ENCODE results near the gene FAM174C. TPM values are rescaled to one million over a fixed set of nuclear protein-coding genes. Genes with fewer than 3 reads are reported as not detected.

Gene FAM174C
- total RNA-seq, 1 experiment from 2014 or later: 59.4 TPM

DNA sequence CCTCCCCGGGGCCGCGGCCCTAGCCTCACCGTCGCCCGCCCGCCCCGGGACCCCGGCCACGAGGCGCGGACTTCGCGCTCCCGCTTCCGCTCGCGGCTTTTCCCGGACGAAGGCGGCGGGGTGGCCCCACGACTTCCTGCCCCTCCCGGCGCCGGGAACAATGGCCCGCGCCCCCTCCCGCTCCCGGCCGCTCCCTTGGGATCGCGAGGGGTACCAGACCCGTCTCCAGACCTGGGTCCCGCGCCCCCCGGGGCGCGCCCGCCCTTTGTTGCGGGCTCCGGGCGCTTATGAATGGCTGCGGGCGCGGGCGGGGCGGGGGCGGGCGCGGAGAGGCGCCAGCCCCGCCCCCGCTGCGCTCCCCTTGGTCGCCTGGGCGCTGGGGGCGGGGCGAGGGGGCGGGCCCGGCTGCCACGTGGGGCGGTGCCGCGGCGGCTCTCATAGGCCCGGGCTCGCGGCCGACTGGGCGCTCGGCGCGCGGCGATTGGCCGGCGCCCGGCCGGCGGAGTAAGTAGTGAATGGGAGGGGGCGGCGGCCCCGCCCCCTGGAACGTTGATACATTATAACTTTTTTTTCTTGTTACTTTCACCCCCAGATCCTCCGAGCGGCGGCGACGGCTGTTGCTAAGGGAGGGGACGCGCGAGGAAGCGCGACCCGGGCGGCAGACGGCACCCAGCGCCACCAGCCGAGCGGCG is 25.9 kb upstream of the FAM174C start (continued):
- TF ChIP-seq HMGA2 (CRISPR knock-in tag; IDR thresholded peaks at IDR 0.05): no peak
- TF ChIP-seq, protein P1, sequence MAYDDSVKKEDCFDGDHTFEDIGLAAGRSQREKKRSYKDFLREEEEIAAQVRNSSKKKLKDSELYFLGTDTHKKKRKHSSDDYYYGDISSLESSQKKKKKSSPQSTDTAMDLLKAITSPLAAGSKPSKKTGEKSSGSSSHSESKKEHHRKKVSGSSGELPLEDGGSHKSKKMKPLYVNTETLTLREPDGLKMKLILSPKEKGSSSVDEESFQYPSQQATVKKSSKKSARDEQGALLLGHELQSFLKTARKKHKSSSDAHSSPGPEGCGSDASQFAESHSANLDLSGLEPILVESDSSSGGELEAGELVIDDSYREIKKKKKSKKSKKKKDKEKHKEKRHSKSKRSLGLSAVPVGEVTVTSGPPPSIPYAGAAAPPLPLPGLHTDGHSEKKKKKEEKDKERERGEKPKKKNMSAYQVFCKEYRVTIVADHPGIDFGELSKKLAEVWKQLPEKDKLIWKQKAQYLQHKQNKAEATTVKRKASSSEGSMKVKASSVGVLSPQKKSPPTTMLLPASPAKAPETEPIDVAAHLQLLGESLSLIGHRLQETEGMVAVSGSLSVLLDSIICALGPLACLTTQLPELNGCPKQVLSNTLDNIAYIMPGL (CRISPR knock-in tag; IDR thresholded peaks at IDR 0.05): no peak
- TF ChIP-seq, protein P2, sequence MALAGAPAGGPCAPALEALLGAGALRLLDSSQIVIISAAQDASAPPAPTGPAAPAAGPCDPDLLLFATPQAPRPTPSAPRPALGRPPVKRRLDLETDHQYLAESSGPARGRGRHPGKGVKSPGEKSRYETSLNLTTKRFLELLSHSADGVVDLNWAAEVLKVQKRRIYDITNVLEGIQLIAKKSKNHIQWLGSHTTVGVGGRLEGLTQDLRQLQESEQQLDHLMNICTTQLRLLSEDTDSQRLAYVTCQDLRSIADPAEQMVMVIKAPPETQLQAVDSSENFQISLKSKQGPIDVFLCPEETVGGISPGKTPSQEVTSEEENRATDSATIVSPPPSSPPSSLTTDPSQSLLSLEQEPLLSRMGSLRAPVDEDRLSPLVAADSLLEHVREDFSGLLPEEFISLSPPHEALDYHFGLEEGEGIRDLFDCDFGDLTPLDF (CRISPR knock-in tag; IDR thresholded peaks at IDR 0.05): no peak
- TF ChIP-seq TEAD1 (CRISPR knock-in tag; IDR thresholded peaks at IDR 0.05): no peak
- TF ChIP-seq, protein P3, sequence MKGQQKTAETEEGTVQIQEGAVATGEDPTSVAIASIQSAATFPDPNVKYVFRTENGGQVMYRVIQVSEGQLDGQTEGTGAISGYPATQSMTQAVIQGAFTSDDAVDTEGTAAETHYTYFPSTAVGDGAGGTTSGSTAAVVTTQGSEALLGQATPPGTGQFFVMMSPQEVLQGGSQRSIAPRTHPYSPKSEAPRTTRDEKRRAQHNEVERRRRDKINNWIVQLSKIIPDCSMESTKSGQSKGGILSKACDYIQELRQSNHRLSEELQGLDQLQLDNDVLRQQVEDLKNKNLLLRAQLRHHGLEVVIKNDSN (CRISPR knock-in tag; IDR thresholded peaks at IDR 0.05): peak; percentile 44; the same call in 1 of the 2 replicates
- TF ChIP-seq, protein P4, sequence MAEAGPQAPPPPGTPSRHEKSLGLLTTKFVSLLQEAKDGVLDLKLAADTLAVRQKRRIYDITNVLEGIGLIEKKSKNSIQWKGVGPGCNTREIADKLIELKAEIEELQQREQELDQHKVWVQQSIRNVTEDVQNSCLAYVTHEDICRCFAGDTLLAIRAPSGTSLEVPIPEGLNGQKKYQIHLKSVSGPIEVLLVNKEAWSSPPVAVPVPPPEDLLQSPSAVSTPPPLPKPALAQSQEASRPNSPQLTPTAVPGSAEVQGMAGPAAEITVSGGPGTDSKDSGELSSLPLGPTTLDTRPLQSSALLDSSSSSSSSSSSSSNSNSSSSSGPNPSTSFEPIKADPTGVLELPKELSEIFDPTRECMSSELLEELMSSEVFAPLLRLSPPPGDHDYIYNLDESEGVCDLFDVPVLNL (CRISPR knock-in tag; IDR thresholded peaks at IDR 0.05; ENCODE audit: borderline replicate concordance, low read depth): no peak
- TF ChIP-seq, protein P5, sequence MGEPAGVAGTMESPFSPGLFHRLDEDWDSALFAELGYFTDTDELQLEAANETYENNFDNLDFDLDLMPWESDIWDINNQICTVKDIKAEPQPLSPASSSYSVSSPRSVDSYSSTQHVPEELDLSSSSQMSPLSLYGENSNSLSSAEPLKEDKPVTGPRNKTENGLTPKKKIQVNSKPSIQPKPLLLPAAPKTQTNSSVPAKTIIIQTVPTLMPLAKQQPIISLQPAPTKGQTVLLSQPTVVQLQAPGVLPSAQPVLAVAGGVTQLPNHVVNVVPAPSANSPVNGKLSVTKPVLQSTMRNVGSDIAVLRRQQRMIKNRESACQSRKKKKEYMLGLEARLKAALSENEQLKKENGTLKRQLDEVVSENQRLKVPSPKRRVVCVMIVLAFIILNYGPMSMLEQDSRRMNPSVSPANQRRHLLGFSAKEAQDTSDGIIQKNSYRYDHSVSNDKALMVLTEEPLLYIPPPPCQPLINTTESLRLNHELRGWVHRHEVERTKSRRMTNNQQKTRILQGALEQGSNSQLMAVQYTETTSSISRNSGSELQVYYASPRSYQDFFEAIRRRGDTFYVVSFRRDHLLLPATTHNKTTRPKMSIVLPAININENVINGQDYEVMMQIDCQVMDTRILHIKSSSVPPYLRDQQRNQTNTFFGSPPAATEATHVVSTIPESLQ (CRISPR knock-in tag; IDR thresholded peaks at IDR 0.05): no peak
- no peak for TF ChIP-seq TP53 (CRISPR knock-in tag; IDR thresholded peaks at IDR 0.05)
- no peak for TF ChIP-seq GTF2I (CRISPR knock-in tag; conservative IDR thresholded peaks at IDR 0.05)
- TF ChIP-seq CBFB (CRISPR knock-in tag; IDR thresholded peaks at IDR 0.05; ENCODE audit: low read depth): no peak
- TF ChIP-seq, protein P6, sequence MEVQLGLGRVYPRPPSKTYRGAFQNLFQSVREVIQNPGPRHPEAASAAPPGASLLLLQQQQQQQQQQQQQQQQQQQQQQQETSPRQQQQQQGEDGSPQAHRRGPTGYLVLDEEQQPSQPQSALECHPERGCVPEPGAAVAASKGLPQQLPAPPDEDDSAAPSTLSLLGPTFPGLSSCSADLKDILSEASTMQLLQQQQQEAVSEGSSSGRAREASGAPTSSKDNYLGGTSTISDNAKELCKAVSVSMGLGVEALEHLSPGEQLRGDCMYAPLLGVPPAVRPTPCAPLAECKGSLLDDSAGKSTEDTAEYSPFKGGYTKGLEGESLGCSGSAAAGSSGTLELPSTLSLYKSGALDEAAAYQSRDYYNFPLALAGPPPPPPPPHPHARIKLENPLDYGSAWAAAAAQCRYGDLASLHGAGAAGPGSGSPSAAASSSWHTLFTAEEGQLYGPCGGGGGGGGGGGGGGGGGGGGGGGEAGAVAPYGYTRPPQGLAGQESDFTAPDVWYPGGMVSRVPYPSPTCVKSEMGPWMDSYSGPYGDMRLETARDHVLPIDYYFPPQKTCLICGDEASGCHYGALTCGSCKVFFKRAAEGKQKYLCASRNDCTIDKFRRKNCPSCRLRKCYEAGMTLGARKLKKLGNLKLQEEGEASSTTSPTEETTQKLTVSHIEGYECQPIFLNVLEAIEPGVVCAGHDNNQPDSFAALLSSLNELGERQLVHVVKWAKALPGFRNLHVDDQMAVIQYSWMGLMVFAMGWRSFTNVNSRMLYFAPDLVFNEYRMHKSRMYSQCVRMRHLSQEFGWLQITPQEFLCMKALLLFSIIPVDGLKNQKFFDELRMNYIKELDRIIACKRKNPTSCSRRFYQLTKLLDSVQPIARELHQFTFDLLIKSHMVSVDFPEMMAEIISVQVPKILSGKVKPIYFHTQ (CRISPR knock-in tag; IDR thresholded peaks at IDR 0.05): no peak
- TF ChIP-seq, protein P7, sequence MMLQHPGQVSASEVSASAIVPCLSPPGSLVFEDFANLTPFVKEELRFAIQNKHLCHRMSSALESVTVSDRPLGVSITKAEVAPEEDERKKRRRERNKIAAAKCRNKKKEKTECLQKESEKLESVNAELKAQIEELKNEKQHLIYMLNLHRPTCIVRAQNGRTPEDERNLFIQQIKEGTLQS (CRISPR knock-in tag; conservative IDR thresholded peaks at IDR 0.05): no peak
- TF ChIP-seq ELF4 (CRISPR knock-in tag; IDR thresholded peaks at IDR 0.05; ENCODE audit: low read depth): no peak
- TF ChIP-seq GRHL2 (CRISPR knock-in tag; IDR thresholded peaks at IDR 0.05; ENCODE audit: insufficient replicate concordance, severe bottlenecking): no peak
- TF ChIP-seq SP1 (CRISPR knock-in tag; conservative IDR thresholded peaks at IDR 0.05): peak; percentile 86
- TF ChIP-seq, protein P8, sequence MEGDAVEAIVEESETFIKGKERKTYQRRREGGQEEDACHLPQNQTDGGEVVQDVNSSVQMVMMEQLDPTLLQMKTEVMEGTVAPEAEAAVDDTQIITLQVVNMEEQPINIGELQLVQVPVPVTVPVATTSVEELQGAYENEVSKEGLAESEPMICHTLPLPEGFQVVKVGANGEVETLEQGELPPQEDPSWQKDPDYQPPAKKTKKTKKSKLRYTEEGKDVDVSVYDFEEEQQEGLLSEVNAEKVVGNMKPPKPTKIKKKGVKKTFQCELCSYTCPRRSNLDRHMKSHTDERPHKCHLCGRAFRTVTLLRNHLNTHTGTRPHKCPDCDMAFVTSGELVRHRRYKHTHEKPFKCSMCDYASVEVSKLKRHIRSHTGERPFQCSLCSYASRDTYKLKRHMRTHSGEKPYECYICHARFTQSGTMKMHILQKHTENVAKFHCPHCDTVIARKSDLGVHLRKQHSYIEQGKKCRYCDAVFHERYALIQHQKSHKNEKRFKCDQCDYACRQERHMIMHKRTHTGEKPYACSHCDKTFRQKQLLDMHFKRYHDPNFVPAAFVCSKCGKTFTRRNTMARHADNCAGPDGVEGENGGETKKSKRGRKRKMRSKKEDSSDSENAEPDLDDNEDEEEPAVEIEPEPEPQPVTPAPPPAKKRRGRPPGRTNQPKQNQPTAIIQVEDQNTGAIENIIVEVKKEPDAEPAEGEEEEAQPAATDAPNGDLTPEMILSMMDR (IDR thresholded peaks at IDR 0.05): no peak
- no peak for TF ChIP-seq ETV6 (CRISPR knock-in tag; IDR thresholded peaks at IDR 0.05)
- TF ChIP-seq, protein P9, sequence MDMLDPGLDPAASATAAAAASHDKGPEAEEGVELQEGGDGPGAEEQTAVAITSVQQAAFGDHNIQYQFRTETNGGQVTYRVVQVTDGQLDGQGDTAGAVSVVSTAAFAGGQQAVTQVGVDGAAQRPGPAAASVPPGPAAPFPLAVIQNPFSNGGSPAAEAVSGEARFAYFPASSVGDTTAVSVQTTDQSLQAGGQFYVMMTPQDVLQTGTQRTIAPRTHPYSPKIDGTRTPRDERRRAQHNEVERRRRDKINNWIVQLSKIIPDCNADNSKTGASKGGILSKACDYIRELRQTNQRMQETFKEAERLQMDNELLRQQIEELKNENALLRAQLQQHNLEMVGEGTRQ (CRISPR knock-in tag; IDR thresholded peaks at IDR 0.05): peak; percentile 78
- TF ChIP-seq ZNF263 (CRISPR knock-in tag; IDR thresholded peaks at IDR 0.05; ENCODE audit: low read depth): no peak
- no peak for TF ChIP-seq MXD4 (CRISPR knock-in tag; IDR thresholded peaks at IDR 0.05; ENCODE audit: borderline replicate concordance)

Data from WTC11 (cell line).